Measurements from ENCODE around the gene NPR2. TPM values are rescaled to one million over a fixed set of nuclear protein-coding genes. Genes with fewer than 3 reads are reported as not detected.

NPR2 gene
- total RNA-seq, 4 donors from 2014 or later: 6.7 to 29.5 (median 21.6) TPM

DNA sequence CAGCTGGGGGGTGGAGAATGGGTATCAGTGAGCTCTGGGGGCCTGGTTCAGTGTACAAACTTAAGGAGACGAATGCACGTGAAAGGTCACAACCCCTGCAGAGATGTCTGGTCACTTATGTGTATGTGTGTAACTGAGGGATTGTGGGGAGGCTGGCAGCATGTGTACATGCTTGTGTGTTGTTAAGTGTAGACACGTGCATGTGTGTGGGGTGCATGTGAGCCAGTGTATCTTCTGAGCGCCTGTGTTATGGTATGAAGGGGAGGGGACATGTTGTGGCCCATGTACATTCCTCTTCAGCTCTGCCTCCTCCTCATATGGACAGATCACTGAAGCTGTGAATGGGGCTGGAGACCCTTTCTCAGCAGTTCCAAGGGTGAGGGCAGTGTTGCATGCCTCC, 39.6 kb downstream of the NPR2 start:
- H3K4me1 ChIP-seq: peaks cover 5 to 28% (median 17%) of the 10 kb centered on the region in 4 donors
- H3K4me3 ChIP-seq: no peak overlapping the region
- no peaks in the 10 kb centered on the region for H3K27me3 ChIP-seq
- H3K27ac ChIP-seq: no peak overlapping the region
- no peak for DNase-seq
- TF ChIP-seq, protein P1, sequence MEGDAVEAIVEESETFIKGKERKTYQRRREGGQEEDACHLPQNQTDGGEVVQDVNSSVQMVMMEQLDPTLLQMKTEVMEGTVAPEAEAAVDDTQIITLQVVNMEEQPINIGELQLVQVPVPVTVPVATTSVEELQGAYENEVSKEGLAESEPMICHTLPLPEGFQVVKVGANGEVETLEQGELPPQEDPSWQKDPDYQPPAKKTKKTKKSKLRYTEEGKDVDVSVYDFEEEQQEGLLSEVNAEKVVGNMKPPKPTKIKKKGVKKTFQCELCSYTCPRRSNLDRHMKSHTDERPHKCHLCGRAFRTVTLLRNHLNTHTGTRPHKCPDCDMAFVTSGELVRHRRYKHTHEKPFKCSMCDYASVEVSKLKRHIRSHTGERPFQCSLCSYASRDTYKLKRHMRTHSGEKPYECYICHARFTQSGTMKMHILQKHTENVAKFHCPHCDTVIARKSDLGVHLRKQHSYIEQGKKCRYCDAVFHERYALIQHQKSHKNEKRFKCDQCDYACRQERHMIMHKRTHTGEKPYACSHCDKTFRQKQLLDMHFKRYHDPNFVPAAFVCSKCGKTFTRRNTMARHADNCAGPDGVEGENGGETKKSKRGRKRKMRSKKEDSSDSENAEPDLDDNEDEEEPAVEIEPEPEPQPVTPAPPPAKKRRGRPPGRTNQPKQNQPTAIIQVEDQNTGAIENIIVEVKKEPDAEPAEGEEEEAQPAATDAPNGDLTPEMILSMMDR (IDR thresholded peaks at IDR 0.05): no peak
- no peak for TF ChIP-seq POLR2A (IDR thresholded peaks at IDR 0.05)
- H3K36me3 ChIP-seq: no peaks in the 10 kb centered on the region
- no peaks in the 10 kb centered on the region for H3K9me3 ChIP-seq

GRCh38 chr9:35832814-35833213, 41.4 kb downstream of the NPR2 start:
- Histone ChIP-seq H3K36me3 (no peaks in the 10 kb centered on the region), H3K27me3 (no peaks in the 10 kb centered on the region), H3K27ac (peak overlapping the region in 1 of 4 donors; percentile 59), H3K9me3 (no peaks in the 10 kb centered on the region), H3K4me3 (no peak overlapping the region), H3K4me1 (peaks cover 5 to 31% (median 17%) of the 10 kb centered on the region in 4 donors)
- DNase-seq: no peak
- TF ChIP-seq, protein P1 (IDR thresholded peaks at IDR 0.05): no peak
- no peak for TF ChIP-seq POLR2A (IDR thresholded peaks at IDR 0.05)

- no peak for DNase-seq
- Histone ChIP-seq H3K9me3 (no peaks in the 10 kb centered on the region), H3K27me3 (no peaks in the 10 kb centered on the region), H3K4me3 (no peak overlapping the region), H3K36me3 (no peaks in the 10 kb centered on the region), H3K27ac (peak overlapping the region in 2 of 4 donors; percentile 28 to 59), H3K4me1 (peaks cover 5 to 30% (median 17%) of the 10 kb centered on the region in 4 donors)
- TF ChIP-seq, protein P1 (IDR thresholded peaks at IDR 0.05): no peak
- TF ChIP-seq POLR2A (IDR thresholded peaks at IDR 0.05): no peak
These were observed 43.1 kb downstream of the NPR2 start for GRCh38 chr9:35834260-35835215.

- no peaks in the 10 kb centered on the region for H3K36me3 ChIP-seq
- H3K4me3 ChIP-seq: no peak overlapping the region
- peaks cover 0 to 23% (median 15%) of the 10 kb centered on the region in 4 donors for H3K4me1 ChIP-seq
- no peak for TF ChIP-seq POLR2A (IDR thresholded peaks at IDR 0.05)
- TF ChIP-seq, protein P1 (IDR thresholded peaks at IDR 0.05): peak in 3 of 6 experiments; percentile 20 to 47 (median 37)
- DNase-seq: no peak
- peak overlapping the region in 1 of 4 donors; percentile 42 for H3K27ac ChIP-seq
- H3K9me3 ChIP-seq: no peaks in the 10 kb centered on the region
- no peaks in the 10 kb centered on the region for H3K27me3 ChIP-seq
These were observed 43.8 kb downstream of the NPR2 start for GRCh38 chr9:35835216-35835632.

DNA sequence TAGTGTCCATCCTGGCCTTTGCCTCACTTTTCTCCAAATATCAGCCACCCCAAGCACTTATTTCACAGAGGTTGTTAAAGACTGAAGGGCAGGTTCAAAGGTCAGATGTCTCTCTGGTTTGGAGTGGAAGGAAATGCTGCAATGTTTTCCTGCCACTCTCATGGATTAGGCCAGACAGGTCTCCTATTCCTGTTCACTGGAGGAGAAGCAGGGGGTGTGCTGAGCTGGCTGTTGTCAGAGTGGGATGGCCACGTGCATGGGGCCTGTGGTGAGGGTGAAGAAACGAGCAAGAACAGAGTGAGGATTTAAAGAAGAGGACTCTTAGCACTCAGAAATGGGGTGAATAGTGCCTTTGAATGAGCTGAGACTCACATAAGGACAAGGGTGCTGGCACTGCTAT, 44.4 kb downstream of the NPR2 start:
- H3K27me3 ChIP-seq: no peaks in the 10 kb centered on the region
- peaks cover 0 to 19% (median 15%) of the 10 kb centered on the region in 4 donors for H3K4me1 ChIP-seq
- H3K27ac ChIP-seq: peak overlapping the region in 1 of 4 donors; percentile 42
- TF ChIP-seq, protein P1 (IDR thresholded peaks at IDR 0.05): no peak
- no peak for TF ChIP-seq POLR2A (IDR thresholded peaks at IDR 0.05)
- no peaks in the 10 kb centered on the region for H3K36me3 ChIP-seq
- DNase-seq: no peak
- H3K4me3 ChIP-seq: no peak overlapping the region
- no peaks in the 10 kb centered on the region for H3K9me3 ChIP-seq

Data from Peyer's patch (tissue), 4 donors.